HepG2 (cell line): ENCODE data around the gene SYT11. TPM values are rescaled to one million over a fixed set of nuclear protein-coding genes. Genes with fewer than 3 reads are reported as not detected.

Experiments used
- MIER3 ChIP-seq: IDR thresholded peaks from 2 replicates; pipeline ENCODE4 v1.6.1; 2016; ENCODE audit warnings: missing compliant biosample characterization, borderline replicate concordance
- POGZ ChIP-seq: sonication (generic); formaldehyde crosslinking; IDR thresholded peaks from 2 replicates; pipeline ENCODE4 v1.4.0; 2020; ENCODE audit warnings: mild to moderate bottlenecking, missing genetic modification reagents
- SRSF1 ChIP-seq: fragments of 200-400 bp; formaldehyde crosslinking; optimal IDR thresholded peaks from 2 replicates; pipeline ENCODE3; 2017; ENCODE audit warnings: mild to moderate bottlenecking, low read depth, low read length, moderate library complexity
- ZNF737 ChIP-seq: sonication (generic); formaldehyde crosslinking; IDR thresholded peaks from 2 replicates; pipeline ENCODE4 v1.5.0; 2020; ENCODE audit warnings: missing genetic modification reagents, mild to moderate bottlenecking, borderline replicate concordance
- ZNF83 ChIP-seq: sonication (generic); formaldehyde crosslinking; IDR thresholded peaks from 2 replicates; pipeline ENCODE4 v1.4.0; 2020; ENCODE audit warnings: missing genetic modification reagents, mild to moderate bottlenecking, borderline replicate concordance
- ZNF841 ChIP-seq: sonication (generic); formaldehyde crosslinking; IDR thresholded peaks from 2 replicates; pipeline ENCODE4 v1.8.1; 2023; ENCODE audit warnings: missing genetic modification reagents, borderline replicate concordance
- polyA plus RNA-seq, 8 experiments: library from polyadenylated mRNA; depleted of rRNA in 3 of 8; stranded (reverse) in 7 of 8; unstranded in 1 of 8; fragments of >200 nt; fragmentation: Illumina TruSeq in 4 of 8; extraction: Trizol in 4 of 8; gene quantifications; 2 replicates each; pipeline versions ENCODE4 v1.2.1 to v1.2.3, GENCODE V29; 2011 to 2016; ENCODE audit warnings: low read depth in 4 of 8, missing spikeins in 1 of 8, mixed read lengths in 1 of 8; ENCODE audit not compliant: insufficient read depth in 1 of 8
- total RNA-seq, 5 experiments: library from RNA; depleted of rRNA; stranded (reverse); fragments of >200 nt; fragmentation: Illumina TruSeq; extraction: Trizol; gene quantifications; 2 replicates each; pipeline ENCODE4 v1.2.3, GENCODE V29; 2016; ENCODE audit warnings: low read depth in 1 of 5
- TF ChIP-seq, protein P1 (sequence below): sonication (generic); formaldehyde crosslinking; IDR thresholded peaks from 2 replicates; pipeline ENCODE4 v1.4.0; 2020; ENCODE audit warnings: missing genetic modification reagents
- TF ChIP-seq, protein P2 (sequence below): sonication (generic); formaldehyde crosslinking; conservative IDR thresholded peaks from 2 replicates; pipeline ENCODE4 v1.8.0; 2022; ENCODE audit warnings: low read depth, missing genetic modification reagents
- TF ChIP-seq, protein P3 (sequence below), 2 experiments: fragments of 450-650 bp in 1 of 2; sonication (generic) in 1 of 2; formaldehyde crosslinking; IDR thresholded peaks; 2 replicates each; pipeline versions ENCODE4 v1.5.0 to v1.8.0; 2020 to 2022; ENCODE audit warnings: mild to moderate bottlenecking in 1 of 2, missing genetic modification reagents in 1 of 2
- TF ChIP-seq, protein P4 (sequence below): sonication (generic); formaldehyde crosslinking; IDR thresholded peaks from 2 replicates; pipeline ENCODE4 v1.9.0; 2021; ENCODE audit warnings: missing genetic modification reagents, mild to moderate bottlenecking, borderline replicate concordance
- TF ChIP-seq, protein P5 (sequence below): sonication (generic); formaldehyde crosslinking; IDR thresholded peaks from 2 replicates; pipeline ENCODE4 v1.8.0; 2022; ENCODE audit warnings: mild to moderate bottlenecking, missing genetic modification reagents; ENCODE audit not compliant: insufficient replicate concordance
- TF ChIP-seq, protein P6 (sequence below), 2 experiments: IDR thresholded peaks; 2 replicates each; pipeline ENCODE4 v1.6.1; 2011 to 2012; ENCODE audit warnings: low read length in 2 of 2, borderline replicate concordance in 1 of 2, low read depth in 1 of 2, mild to moderate bottlenecking in 1 of 2, moderate library complexity in 1 of 2

SYT11 gene
- total and polyA plus RNA-seq, 2 of the 13 experiments (the other 11 are each of a cell fraction or from before 2014, with no cell fraction given), result 0.22 to 0.59 TPM

DNA sequence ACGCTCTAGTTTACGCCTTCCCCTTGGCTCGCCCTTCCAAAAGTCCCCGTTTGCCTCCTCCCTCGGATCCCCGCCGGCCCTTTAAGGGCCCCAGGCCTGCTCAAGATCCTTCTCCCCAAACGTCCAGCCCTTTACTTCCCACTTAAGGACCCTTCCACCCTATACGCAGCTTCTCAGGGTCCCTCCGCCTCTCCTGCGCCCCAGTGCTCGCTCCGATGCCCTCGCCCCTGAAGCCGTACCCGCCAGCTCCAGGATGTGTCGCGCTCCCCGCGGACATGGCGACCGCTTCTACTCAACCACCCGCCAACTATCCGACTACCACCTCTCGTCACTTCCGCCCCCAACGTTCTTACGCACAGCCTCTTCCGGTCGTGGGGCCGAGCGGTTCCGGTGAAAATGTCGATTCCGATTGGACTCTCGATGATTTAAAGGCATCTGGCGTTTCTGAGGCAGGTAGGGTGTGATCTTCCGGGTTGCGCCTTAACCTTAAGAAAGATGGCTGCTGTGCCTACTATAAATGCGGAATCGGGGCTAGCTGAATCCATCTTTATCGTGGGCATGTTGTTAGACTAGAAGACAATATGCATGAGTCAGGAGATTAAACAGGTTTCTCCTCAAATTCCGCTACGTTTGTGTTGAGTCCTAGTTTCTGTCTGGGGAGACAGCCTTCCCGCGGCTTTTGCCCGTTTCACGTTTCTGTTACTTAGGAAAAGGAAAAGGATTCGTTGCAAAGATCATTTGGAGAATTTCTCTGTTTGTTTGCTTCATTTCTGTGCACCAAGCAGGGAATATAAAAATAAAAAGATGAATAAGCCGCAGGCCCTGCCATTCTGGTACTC lies 74.9 kb downstream of the SYT11 start, which contains the start of gene KHDC4 (continued):
- TF ChIP-seq, protein P1, sequence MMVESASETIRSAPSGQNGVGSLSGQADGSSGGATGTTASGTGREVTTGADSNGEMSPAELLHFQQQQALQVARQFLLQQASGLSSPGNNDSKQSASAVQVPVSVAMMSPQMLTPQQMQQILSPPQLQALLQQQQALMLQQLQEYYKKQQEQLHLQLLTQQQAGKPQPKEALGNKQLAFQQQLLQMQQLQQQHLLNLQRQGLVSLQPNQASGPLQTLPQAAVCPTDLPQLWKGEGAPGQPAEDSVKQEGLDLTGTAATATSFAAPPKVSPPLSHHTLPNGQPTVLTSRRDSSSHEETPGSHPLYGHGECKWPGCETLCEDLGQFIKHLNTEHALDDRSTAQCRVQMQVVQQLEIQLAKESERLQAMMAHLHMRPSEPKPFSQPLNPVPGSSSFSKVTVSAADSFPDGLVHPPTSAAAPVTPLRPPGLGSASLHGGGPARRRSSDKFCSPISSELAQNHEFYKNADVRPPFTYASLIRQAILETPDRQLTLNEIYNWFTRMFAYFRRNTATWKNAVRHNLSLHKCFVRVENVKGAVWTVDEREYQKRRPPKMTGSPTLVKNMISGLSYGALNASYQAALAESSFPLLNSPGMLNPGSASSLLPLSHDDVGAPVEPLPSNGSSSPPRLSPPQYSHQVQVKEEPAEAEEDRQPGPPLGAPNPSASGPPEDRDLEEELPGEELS (CRISPR knock-in tag), result peak; percentile 49; the same call in 1 of the 2 replicates
- TF ChIP-seq, protein P2, sequence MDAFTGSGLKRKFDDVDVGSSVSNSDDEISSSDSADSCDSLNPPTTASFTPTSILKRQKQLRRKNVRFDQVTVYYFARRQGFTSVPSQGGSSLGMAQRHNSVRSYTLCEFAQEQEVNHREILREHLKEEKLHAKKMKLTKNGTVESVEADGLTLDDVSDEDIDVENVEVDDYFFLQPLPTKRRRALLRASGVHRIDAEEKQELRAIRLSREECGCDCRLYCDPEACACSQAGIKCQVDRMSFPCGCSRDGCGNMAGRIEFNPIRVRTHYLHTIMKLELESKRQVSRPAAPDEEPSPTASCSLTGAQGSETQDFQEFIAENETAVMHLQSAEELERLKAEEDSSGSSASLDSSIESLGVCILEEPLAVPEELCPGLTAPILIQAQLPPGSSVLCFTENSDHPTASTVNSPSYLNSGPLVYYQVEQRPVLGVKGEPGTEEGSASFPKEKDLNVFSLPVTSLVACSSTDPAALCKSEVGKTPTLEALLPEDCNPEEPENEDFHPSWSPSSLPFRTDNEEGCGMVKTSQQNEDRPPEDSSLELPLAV (CRISPR knock-in tag), result no peak
- TF ChIP-seq SRSF1 (peak; percentile 46), MIER3 (CRISPR knock-in tag) (peak; percentile 67; the same call in 1 of the 2 replicates), POGZ (peak; percentile 85), ZNF841 (CRISPR knock-in tag) (no peak), ZNF83 (CRISPR knock-in tag) (0 out of 2 replicates have a peak, but pooled peaks have one; percentile 20), ZNF737 (CRISPR knock-in tag) (no peak)
- TF ChIP-seq, protein P3, sequence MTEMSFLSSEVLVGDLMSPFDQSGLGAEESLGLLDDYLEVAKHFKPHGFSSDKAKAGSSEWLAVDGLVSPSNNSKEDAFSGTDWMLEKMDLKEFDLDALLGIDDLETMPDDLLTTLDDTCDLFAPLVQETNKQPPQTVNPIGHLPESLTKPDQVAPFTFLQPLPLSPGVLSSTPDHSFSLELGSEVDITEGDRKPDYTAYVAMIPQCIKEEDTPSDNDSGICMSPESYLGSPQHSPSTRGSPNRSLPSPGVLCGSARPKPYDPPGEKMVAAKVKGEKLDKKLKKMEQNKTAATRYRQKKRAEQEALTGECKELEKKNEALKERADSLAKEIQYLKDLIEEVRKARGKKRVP (CRISPR knock-in tag; IDR thresholded peaks at IDR 0.05), result peak in 1 of 2 experiments; percentile 76; a peak in 2 of 4 replicates
- TF ChIP-seq, protein P4, sequence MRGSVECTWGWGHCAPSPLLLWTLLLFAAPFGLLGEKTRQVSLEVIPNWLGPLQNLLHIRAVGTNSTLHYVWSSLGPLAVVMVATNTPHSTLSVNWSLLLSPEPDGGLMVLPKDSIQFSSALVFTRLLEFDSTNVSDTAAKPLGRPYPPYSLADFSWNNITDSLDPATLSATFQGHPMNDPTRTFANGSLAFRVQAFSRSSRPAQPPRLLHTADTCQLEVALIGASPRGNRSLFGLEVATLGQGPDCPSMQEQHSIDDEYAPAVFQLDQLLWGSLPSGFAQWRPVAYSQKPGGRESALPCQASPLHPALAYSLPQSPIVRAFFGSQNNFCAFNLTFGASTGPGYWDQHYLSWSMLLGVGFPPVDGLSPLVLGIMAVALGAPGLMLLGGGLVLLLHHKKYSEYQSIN (CRISPR knock-in tag), result no peak
- TF ChIP-seq, protein P5, sequence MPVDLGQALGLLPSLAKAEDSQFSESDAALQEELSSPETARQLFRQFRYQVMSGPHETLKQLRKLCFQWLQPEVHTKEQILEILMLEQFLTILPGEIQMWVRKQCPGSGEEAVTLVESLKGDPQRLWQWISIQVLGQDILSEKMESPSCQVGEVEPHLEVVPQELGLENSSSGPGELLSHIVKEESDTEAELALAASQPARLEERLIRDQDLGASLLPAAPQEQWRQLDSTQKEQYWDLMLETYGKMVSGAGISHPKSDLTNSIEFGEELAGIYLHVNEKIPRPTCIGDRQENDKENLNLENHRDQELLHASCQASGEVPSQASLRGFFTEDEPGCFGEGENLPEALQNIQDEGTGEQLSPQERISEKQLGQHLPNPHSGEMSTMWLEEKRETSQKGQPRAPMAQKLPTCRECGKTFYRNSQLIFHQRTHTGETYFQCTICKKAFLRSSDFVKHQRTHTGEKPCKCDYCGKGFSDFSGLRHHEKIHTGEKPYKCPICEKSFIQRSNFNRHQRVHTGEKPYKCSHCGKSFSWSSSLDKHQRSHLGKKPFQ (CRISPR knock-in tag), result peak; percentile 75
- TF ChIP-seq, protein P6, sequence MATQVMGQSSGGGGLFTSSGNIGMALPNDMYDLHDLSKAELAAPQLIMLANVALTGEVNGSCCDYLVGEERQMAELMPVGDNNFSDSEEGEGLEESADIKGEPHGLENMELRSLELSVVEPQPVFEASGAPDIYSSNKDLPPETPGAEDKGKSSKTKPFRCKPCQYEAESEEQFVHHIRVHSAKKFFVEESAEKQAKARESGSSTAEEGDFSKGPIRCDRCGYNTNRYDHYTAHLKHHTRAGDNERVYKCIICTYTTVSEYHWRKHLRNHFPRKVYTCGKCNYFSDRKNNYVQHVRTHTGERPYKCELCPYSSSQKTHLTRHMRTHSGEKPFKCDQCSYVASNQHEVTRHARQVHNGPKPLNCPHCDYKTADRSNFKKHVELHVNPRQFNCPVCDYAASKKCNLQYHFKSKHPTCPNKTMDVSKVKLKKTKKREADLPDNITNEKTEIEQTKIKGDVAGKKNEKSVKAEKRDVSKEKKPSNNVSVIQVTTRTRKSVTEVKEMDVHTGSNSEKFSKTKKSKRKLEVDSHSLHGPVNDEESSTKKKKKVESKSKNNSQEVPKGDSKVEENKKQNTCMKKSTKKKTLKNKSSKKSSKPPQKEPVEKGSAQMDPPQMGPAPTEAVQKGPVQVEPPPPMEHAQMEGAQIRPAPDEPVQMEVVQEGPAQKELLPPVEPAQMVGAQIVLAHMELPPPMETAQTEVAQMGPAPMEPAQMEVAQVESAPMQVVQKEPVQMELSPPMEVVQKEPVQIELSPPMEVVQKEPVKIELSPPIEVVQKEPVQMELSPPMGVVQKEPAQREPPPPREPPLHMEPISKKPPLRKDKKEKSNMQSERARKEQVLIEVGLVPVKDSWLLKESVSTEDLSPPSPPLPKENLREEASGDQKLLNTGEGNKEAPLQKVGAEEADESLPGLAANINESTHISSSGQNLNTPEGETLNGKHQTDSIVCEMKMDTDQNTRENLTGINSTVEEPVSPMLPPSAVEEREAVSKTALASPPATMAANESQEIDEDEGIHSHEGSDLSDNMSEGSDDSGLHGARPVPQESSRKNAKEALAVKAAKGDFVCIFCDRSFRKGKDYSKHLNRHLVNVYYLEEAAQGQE (IDR thresholded peaks at IDR 0.05; ENCODE audit: borderline replicate concordance in 1 of 2, low read depth in 1 of 2, low read length in 2 of 2), result 0 out of 4 replicates have a peak, but pooled peaks of 1 of the 2 experiments have one; percentile 20
